ENCODE data around the gene SPRY1. TPM values are rescaled to one million over a fixed set of nuclear protein-coding genes. Genes with fewer than 3 reads are reported as not detected.

The SPRY1 gene
- total RNA-seq, 2 experiments from 2014 or later, result 0.13 to 0.79 TPM

DNA sequence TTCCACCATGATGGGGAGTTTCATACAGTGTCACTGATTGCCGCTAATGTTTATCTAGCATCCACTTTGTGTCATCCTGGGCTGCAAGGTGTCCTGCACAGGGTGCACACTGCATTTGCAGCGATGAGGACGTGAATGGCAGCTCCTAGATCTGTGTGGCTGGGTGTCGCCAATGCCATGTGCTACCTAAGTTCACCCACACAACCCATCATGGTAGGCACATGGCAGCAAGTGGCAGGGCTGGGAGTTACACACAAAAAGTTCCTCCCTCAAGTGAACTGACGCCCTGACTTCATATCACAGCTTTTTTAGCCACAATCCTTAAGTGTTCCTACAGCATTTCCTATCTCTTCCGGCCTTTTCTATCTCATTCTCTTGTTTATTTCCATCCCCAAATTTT, 45.9 kb upstream of the SPRY1 start:
- DNase-seq (ENCODE audit: low spot score), result no peak
- intact Hi-C loops (cut with micrococcal nuclease; ENCODE audit: unreplicated experiment), result no loop called here
- ChIA-PET POLR2A (interaction anchor here (1.5 to 5.7 kb wide), 2 partner anchors 10 to 11 kb away, joined by 5 to 51 read pairs; no protein-coding TSS in a partner anchor), CTCF (ENCODE audit: unreplicated experiment) (interaction anchor here (3.1 kb wide), 1 partner anchor 9 kb away, joined by 12 read pairs; no protein-coding TSS in a partner anchor)
- TF ChIP-seq EZH2phosphoT487 (IDR thresholded peaks at IDR 0.05; ENCODE audit: borderline replicate concordance, low read depth, low read length) (no peak), CTCF (conservative IDR thresholded peaks at IDR 0.05; ENCODE audit: low read length) (no peak)
- Histone ChIP-seq H3K36me3 (ENCODE audit: insufficient read depth, low read length) (no peaks in the 10 kb centered on the region), H3K9me2 (ENCODE audit: insufficient read depth, low read length) (no peaks in the 10 kb centered on the region), H4K20me1 (ENCODE audit: insufficient read depth, low read length) (no peaks in the 10 kb centered on the region), H3K27ac (ENCODE audit: low read depth, low read length, poor library complexity, severe bottlenecking) (no peak overlapping the region), H3K4me1 (ENCODE audit: insufficient read depth, low read length, poor library complexity, severe bottlenecking) (peaks cover 41% of the 10 kb centered on the region), H3K4me2 (ENCODE audit: low read length) (no peak overlapping the region), H2AFZ (ENCODE audit: low read length) (0 out of 2 replicates have a peak overlapping the region, but pooled peaks have one; percentile 24), H3K4me3 (ENCODE audit: low read depth, low read length, poor library complexity, severe bottlenecking) (no peak overlapping the region), H3K9me3 (ENCODE audit: low read length) (no peaks in the 10 kb centered on the region), H3K79me2 (ENCODE audit: insufficient read depth, low read depth, low read length) (no peaks in the 10 kb centered on the region)
- BruUV-seq (replicated peaks), result no TSS peak

DNA sequence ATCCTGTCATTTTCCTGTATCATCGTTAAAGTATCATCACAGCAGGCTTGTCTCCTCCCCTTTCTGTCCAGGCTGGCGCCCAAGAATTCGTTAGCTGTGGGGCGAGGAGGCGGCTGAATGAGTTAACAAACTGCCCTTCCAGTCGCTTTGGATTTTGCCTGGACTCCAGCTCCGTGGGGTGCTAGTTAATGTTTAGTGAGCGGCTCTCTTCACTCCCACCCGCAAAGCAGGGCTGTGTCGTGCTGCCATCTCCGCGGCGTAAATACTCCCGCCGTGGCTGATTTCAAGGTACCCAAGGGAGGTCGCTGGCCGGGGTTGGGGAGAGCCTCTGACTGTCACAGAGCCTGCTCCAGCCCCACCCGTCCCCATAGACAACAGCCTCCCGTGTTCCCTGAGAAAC, 44.9 kb upstream of the SPRY1 start:
- Histone ChIP-seq H3K36me3 (ENCODE audit: insufficient read depth, low read length) (no peaks in the 10 kb centered on the region), H3K4me1 (ENCODE audit: insufficient read depth, low read length, poor library complexity, severe bottlenecking) (peaks cover 41% of the 10 kb centered on the region), H3K27ac (ENCODE audit: low read depth, low read length, poor library complexity, severe bottlenecking) (no peak overlapping the region), H3K4me3 (ENCODE audit: low read depth, low read length, poor library complexity, severe bottlenecking) (no peak overlapping the region), H3K9me3 (ENCODE audit: low read length) (no peaks in the 10 kb centered on the region), H3K79me2 (ENCODE audit: insufficient read depth, low read depth, low read length) (no peaks in the 10 kb centered on the region), H3K9me2 (ENCODE audit: insufficient read depth, low read length) (no peaks in the 10 kb centered on the region), H3K4me2 (ENCODE audit: low read length) (no peak overlapping the region), H2AFZ (ENCODE audit: low read length) (no peak overlapping the region), H4K20me1 (ENCODE audit: insufficient read depth, low read length) (no peaks in the 10 kb centered on the region)
- no peak for DNase-seq (ENCODE audit: low spot score)
- no TSS peak for BruUV-seq (replicated peaks)
- ChIA-PET POLR2A (interaction anchor here (0.6 to 5.7 kb wide), 5 partner anchors 9 to 324 kb away, joined by 3 to 51 read pairs (median 3); no protein-coding TSS in a partner anchor), CTCF (ENCODE audit: unreplicated experiment) (no interaction called here)
- intact Hi-C loops (cut with micrococcal nuclease; ENCODE audit: unreplicated experiment), result loop anchor here (2.0 kb wide), 1 partner anchor 309 kb away; no protein-coding TSS in a partner anchor
- TF ChIP-seq EZH2phosphoT487 (IDR thresholded peaks at IDR 0.05; ENCODE audit: borderline replicate concordance, low read depth, low read length), result no peak

GRCh38 chr4:123352240-123352945, 44.2 kb upstream of the SPRY1 start:
- Histone ChIP-seq H3K4me3 (ENCODE audit: low read depth, low read length, poor library complexity, severe bottlenecking) (no peak overlapping the region), H3K9me3 (ENCODE audit: low read length) (no peaks in the 10 kb centered on the region), H2AFZ (ENCODE audit: low read length) (peak overlapping the region; percentile 44; the same call in 1 of the 2 replicates), H3K79me2 (ENCODE audit: insufficient read depth, low read depth, low read length) (no peaks in the 10 kb centered on the region), H3K9me2 (ENCODE audit: insufficient read depth, low read length) (no peaks in the 10 kb centered on the region), H4K20me1 (ENCODE audit: insufficient read depth, low read length) (no peaks in the 10 kb centered on the region), H3K27ac (ENCODE audit: low read depth, low read length, poor library complexity, severe bottlenecking) (peak overlapping the region; percentile 9), H3K36me3 (ENCODE audit: insufficient read depth, low read length) (no peaks in the 10 kb centered on the region), H3K4me2 (ENCODE audit: low read length) (peak overlapping the region; percentile 27), H3K4me1 (ENCODE audit: insufficient read depth, low read length, poor library complexity, severe bottlenecking) (peaks cover 41% of the 10 kb centered on the region)
- DNase-seq (ENCODE audit: low spot score), result peak; percentile 38
- TF ChIP-seq CTCF (conservative IDR thresholded peaks at IDR 0.05; ENCODE audit: low read length), result no peak
- no peak for TF ChIP-seq EZH2phosphoT487 (IDR thresholded peaks at IDR 0.05; ENCODE audit: borderline replicate concordance, low read depth, low read length)
- ChIA-PET POLR2A (interaction anchor here (0.5 to 5.7 kb wide), 8 partner anchors 8 to 756 kb away, joined by 3 to 51 read pairs (median 4); no protein-coding TSS in a partner anchor), CTCF (ENCODE audit: unreplicated experiment) (no interaction called here)
- BruUV-seq (replicated peaks), result no TSS peak
- intact Hi-C loops (cut with micrococcal nuclease; ENCODE audit: unreplicated experiment), result loop anchor here (2.0 kb wide), 1 partner anchor 308 kb away; no protein-coding TSS in a partner anchor

All from OCI-LY7 (cell line).